Heart left ventricle (tissue), 16 donors: ENCODE data around the gene ZBTB46. TPM values are rescaled to one million over a fixed set of nuclear protein-coding genes. Genes with fewer than 3 reads are reported as not detected.
A peak's percentile ranks its signal among the peaks of the same experiment; 100 is the strongest.

Experiments used
- ATAC-seq, 4 donors: fragments of 200-7000 bp; cut with Tn5 transposase; one replicate each; pipeline ENCODE4 v1.9.1; 2020 to 2022; ENCODE audit warnings: moderate library complexity in 4 of 4, mild to moderate bottlenecking in 3 of 4, moderate number of reproducible peaks in 1 of 4
- DNase-seq, 5 donors: peaks; one replicate each; pipeline ENCODE4 v3.0.0-alpha.2; 2020
- H3K27ac ChIP-seq, 12 donors: fragments of 200-600 bp; sonication (generic) in 4 of 12; one replicate each; pipeline versions ENCODE4 v1.5.0 to v1.8.0; 2016 to 2022; ENCODE audit warnings: mild to moderate bottlenecking in 2 of 12
- H3K27me3 ChIP-seq, 9 donors: fragments of 200-600 bp; sonication (generic) in 2 of 9; one replicate each; pipeline versions ENCODE4 v1.5.1 to v1.8.0; 2016 to 2022; ENCODE audit warnings: mild to moderate bottlenecking in 3 of 9
- H3K36me3 ChIP-seq, 9 donors: fragments of 200-600 bp; sonication (generic) in 2 of 9; one replicate each; pipeline versions ENCODE4 v1.5.0 to v1.8.0; 2018 to 2022; ENCODE audit warnings: mild to moderate bottlenecking in 2 of 9
- H3K4me1 ChIP-seq, 12 donors: fragments of 200-600 bp; sonication (generic) in 4 of 12; one replicate each; pipeline versions ENCODE4 v1.5.0 to v1.8.0; 2016 to 2022; ENCODE audit warnings: mild to moderate bottlenecking in 3 of 12
- H3K4me3 ChIP-seq, 12 donors: fragments of 200-600 bp; sonication (generic) in 4 of 12; one replicate each; pipeline versions ENCODE4 v1.5.0 to v1.8.0; 2017 to 2022; ENCODE audit warnings: mild to moderate bottlenecking in 9 of 12, moderate library complexity in 4 of 12
- H3K9me3 ChIP-seq, 12 donors: fragments of 200-600 bp; sonication (generic) in 4 of 12; one replicate each; pipeline versions ENCODE4 v1.5.0 to v1.8.0; 2016 to 2022; ENCODE audit warnings: mild to moderate bottlenecking in 1 of 12
- POLR2A ChIP-seq, 2 donors: fragments of 450-650 bp; IDR thresholded peaks; one replicate each; pipeline ENCODE4 v1.6.1; 2017; ENCODE audit warnings: antibody characterized with exemption in 2 of 2, mild to moderate bottlenecking in 2 of 2, moderate library complexity in 2 of 2
- WGBS, 4 donors: extraction: QIAGEN DNeasy Blood & Tissue Kit in 2 of 4; methylation state at CpG; one replicate each; pipeline versions ENCODE4 v1.1.5 to v1.1.7; 2013 to 2018; 5-methylcytosine and 5-hydroxymethylcytosine counted together
- intact Hi-C, 10 donors: fragments of 100-400 bp; cut with DNase I; formaldehyde crosslinking; loops; one replicate each; pipeline versions ENCODE4 v1.11.1 to v1.14.2; 2022
- polyA plus RNA-seq, 2 donors: library from polyadenylated mRNA; stranded (reverse); fragments of 200-250 nt; gene quantifications; one replicate each; pipeline ENCODE4 v1.2.3, GENCODE V29; 2013
- total RNA-seq, 9 donors: library from RNA; depleted of rRNA in 2 of 9; stranded (reverse); fragments of >200 nt in 2 of 9; fragmentation: NEBNext Ultra II Directional in 3 of 9; extraction: Animal tissue kit (Norgen Biotek cat#: 25700) in 3 of 9; gene quantifications; one replicate each; pipeline versions ENCODE4 v1.1.0 to v1.2.4, GENCODE V29; 2016 to 2023
- TF ChIP-seq, protein P1 (sequence below), 12 donors: fragments of 200-600 bp; sonication (generic) in 4 of 12; IDR thresholded peaks; one replicate each; pipeline versions ENCODE4 v1.5.0 to v1.8.0; 2018 to 2022; ENCODE audit warnings: antibody characterized with exemption in 12 of 12, mild to moderate bottlenecking in 5 of 12
- donor health status: ischemic (EF 13 %, LVEDD 7.1; RV severe dilation, severe dysfunction).
- donor health status: healthy with polysubstance abuse.
- donor health status: DM: no; HTN: yes; CAD: no.
- donor health status: DM: no; HTN: no; CAD: no.
- donor health status: ischemic (EF 25% LVEDD 6.9; RV normal size, moderate dysfunction).
- donor health status: ischemic (EF 25% LVEDD 5.7; RV mildly dilated, moderate dysfunction).
- donor health status: healthy.
- donor health status: DM: yes; HTN: yes; CAD: no.
- donor health status: ischemic (EF 35%, LVEDD 5.7; RV mildly dilated, moderate dysfunction).
- donor health status: nonischemic (EF 11% LVEDD 7.7; RV severe dilation, severe dysfunction).
- donor health status: DM: yes; HTN: yes; CAD: no.
- donor health status: PGD.
- donor health status: ischemic (EF 29% LVEDD 5.4; RV normal size, mild dysfunction).
- donor health status: nonischemic (EF 23%, LVEDD 6.1; RV moderate dilation, normal function).

The ZBTB46 gene
- total and polyA plus RNA-seq, 11 donors: 6.6 to 27.4 (median 14.3) TPM

DNA sequence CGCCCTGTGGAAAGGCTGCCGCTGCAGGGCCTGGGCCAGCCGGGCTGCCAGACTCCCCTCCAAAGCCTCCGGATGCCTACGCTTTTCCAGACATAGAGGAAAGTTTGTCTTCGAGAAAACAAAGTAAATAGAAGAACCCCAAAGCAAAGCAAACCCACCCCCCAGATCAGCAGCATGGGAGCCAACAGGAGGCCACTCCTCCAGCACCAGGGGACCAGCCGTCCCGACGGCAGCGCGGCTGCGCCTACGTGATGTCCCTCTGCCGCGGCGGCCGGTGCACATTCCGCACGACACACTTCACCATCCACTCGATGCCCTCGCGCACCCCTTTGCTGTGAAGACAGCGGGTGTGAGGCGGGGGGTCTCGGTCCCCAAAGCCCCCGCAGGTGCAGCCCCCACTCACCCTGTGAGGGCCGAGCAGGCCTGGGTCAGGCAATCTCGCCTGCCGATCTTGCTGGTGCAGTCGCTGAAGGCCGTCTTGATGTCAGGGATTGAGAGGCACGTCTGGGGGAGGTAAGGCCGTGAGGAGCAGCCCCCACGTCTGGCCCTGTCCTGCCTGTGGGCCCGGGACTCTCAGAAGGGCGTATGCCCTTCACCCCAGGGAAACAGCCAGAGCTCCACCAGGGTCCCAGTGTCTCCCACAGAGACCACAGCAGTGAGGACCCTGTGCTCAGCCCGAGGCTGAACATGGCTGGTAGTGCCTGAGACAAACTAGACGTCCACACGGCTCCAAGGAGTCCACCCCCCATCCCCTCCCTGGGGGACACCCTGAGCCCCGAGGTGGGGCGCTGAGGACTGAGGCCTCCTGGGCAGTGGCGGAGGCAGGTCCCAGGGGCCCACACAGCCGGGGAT, 130.6 kb downstream of the ZBTB46 start:
- Histone ChIP-seq H3K36me3 (peaks cover 0 to 47% (median 27%) of the 10 kb centered on the region in 9 donors), H3K9me3 (no peaks in the 10 kb centered on the region), H3K27me3 (no peaks in the 10 kb centered on the region), H3K4me1 (peaks cover 11 to 50% (median 36%) of the 10 kb centered on the region in 12 donors), H3K27ac (peak overlapping the region in 5 of 12 donors; percentile 60 to 89 (median 79)), H3K4me3 (no peak overlapping the region)
- ATAC-seq: no peak
- WGBS, 4 donors: 87 to 91% (median 89%) methylated on average over 32 to 43 of the region's 43 CpGs
- no peak for TF ChIP-seq POLR2A (IDR thresholded peaks at IDR 0.05)
- TF ChIP-seq, protein P1, sequence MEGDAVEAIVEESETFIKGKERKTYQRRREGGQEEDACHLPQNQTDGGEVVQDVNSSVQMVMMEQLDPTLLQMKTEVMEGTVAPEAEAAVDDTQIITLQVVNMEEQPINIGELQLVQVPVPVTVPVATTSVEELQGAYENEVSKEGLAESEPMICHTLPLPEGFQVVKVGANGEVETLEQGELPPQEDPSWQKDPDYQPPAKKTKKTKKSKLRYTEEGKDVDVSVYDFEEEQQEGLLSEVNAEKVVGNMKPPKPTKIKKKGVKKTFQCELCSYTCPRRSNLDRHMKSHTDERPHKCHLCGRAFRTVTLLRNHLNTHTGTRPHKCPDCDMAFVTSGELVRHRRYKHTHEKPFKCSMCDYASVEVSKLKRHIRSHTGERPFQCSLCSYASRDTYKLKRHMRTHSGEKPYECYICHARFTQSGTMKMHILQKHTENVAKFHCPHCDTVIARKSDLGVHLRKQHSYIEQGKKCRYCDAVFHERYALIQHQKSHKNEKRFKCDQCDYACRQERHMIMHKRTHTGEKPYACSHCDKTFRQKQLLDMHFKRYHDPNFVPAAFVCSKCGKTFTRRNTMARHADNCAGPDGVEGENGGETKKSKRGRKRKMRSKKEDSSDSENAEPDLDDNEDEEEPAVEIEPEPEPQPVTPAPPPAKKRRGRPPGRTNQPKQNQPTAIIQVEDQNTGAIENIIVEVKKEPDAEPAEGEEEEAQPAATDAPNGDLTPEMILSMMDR (IDR thresholded peaks at IDR 0.05): no peak
- DNase-seq: peak in 2 of 5 donors; percentile 20 to 27
- intact Hi-C loops: no loop called here

DNA sequence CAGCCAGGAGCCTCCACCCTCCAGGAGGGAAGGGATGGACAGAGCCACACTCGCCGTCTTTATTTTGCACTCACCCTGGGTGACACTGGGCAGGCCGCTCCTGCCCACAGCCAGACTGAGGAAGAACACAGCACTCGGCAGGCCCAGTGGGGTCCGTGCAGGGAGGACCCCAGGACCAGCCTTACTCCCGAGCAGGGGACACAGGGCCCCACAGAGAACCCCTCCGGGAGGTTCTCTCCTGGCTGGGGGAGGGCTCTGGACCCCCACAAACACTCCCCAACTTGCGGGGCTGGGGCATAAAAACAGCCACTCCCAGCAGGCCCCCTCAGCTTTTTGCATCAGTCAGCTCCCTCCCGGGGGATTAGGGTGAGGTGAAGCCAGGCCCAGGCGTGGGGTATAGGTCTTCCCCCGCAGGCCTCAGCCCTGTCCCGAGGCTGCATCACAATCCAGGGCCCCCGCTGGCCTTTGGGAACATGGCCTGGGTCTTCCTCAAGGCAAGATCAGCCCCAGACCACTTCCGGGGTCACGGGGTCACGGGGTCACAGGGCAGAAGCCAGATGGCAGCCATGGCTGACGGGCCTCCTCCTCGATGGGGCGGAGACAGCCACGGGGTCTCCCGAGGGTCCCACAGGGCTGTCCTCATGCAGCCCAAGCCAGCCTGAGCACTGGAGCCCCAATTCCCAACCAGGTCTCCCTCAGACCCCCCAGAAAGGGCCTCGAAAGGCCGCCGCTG, 131.4 kb downstream of the ZBTB46 start:
- Histone ChIP-seq H3K36me3 (peaks cover 0 to 47% (median 25%) of the 10 kb centered on the region in 9 donors), H3K27me3 (no peaks in the 10 kb centered on the region), H3K27ac (peak overlapping the region in 11 of 12 donors; percentile 21 to 89 (median 50)), H3K4me3 (no peak overlapping the region), H3K4me1 (peaks cover 11 to 51% (median 38%) of the 10 kb centered on the region in 12 donors), H3K9me3 (no peaks in the 10 kb centered on the region)
- 81 to 89% (median 83%) methylated on average over 12 to 24 of the region's 24 CpGs for WGBS, 4 donors
- ATAC-seq (no peak), DNase-seq (peak in 3 of 5 donors; percentile 32 to 66 (median 48))
- intact Hi-C loops: loop anchor here in 1 of 10 donors (10.0 kb wide), 1 partner anchor 275 kb away; the partner anchor contains the start of gene SAMD10
- no peak for TF ChIP-seq POLR2A (IDR thresholded peaks at IDR 0.05)
- TF ChIP-seq, protein P1 (IDR thresholded peaks at IDR 0.05): no peak

DNA sequence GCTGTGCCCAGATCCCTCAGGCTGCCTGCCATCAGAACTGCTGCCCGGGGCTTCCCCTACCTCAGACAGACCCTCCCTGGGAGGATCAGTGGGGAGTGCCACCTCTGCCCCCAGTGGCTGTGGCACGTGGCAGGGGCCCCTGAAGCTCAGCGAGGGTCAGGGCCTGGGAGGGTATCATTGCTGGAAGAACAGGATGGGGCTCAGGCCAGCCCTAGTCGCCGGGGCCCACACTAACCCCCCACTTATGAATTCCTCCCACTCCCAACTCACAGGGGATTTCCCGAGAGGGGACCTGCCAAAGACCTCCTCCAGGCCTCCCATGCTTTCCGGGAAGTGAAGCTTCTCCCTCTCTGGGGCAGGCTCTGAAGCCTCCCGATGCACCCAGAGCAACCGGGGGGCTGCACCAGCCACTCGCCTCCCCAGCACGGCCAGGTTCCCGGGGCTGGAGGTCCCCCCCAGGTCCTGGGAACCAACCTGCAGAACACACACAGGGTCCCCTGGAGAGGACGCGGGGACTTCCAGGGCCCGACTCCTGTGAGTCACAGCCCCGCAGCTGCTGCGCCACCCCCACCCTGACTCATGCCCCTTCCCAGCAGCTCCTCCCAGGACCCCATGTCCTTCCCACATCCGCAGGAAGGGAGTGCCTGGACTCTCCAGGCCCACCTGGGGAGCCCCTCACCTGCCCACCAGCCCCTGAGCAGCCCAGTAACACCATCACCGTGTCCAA, 132.2 kb downstream of the ZBTB46 start:
- intact Hi-C loops: loop anchor here in 1 of 10 donors (10.0 kb wide), 1 partner anchor 276 kb away; the partner anchor contains the start of gene SAMD10
- peak overlapping the region in 11 of 12 donors; percentile 21 to 89 (median 50) for H3K27ac ChIP-seq
- peaks cover 0 to 47% (median 25%) of the 10 kb centered on the region in 9 donors for H3K36me3 ChIP-seq
- peaks cover 11 to 52% (median 38%) of the 10 kb centered on the region in 12 donors for H3K4me1 ChIP-seq
- ATAC-seq (peak in 3 of 4 donors; percentile 15 to 68 (median 55)), DNase-seq (peak in 4 of 5 donors; percentile 44 to 89 (median 68))
- WGBS, 4 donors: 29 to 49% (median 40%) methylated on average over 4 to 19 of the region's 19 CpGs
- H3K9me3 ChIP-seq: no peaks in the 10 kb centered on the region
- TF ChIP-seq, protein P1 (IDR thresholded peaks at IDR 0.05): no peak
- TF ChIP-seq POLR2A (IDR thresholded peaks at IDR 0.05): no peak
- H3K27me3 ChIP-seq: no peaks in the 10 kb centered on the region
- H3K4me3 ChIP-seq: no peak overlapping the region
